SHP77 treated with DMSO at 0.1 percent for 48 hours (cell line): Measurements from ENCODE around the gene SMOC2.

Experiments
- DNase-seq: peaks from one replicate; lab custom pipeline; 2025; lab: John Stamatoyannopoulos, UW

Gene SMOC2

DNA sequence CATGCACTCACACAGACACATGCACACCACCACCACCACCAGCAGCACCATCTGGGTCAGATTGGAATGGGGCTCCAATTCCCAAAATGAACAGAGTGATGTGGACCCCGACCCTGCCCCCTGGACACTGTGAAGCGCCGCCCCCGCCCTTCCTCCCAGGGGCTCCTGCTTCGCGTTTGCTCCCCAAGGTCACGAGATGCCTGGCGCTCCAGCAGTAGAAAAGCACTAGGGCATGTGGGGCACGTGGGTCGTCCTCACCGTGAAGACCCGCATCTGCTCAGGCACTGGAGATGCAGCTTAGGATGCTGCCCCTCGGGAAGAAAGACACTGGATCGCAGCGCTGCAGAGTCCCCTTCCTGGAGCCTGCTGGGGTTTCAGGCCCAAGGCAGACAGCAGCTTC is 184.0 kb downstream of the SMOC2 start:
- DNase-seq: no peak

DNA sequence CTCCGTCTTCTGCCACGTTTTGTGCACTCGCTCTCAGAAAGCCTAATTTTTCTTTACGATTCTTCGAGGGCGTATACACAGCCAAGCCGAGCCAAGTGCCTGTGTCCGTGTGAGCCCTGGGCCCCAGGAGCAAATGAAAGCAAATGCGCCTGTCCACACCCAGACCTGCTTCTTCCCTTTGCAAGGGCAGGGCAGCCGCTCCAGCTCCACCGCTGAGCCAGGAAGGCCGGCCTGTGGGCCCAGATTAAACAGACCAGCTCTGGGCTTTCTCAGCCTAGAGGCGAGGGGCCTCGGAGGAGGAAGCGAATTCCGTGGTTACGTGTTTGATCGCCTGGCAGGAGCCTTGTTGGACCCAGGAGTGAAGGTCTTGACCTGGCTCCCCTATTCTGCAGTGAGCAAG is 184.6 kb downstream of the SMOC2 start:
- DNase-seq: no peak

DNA sequence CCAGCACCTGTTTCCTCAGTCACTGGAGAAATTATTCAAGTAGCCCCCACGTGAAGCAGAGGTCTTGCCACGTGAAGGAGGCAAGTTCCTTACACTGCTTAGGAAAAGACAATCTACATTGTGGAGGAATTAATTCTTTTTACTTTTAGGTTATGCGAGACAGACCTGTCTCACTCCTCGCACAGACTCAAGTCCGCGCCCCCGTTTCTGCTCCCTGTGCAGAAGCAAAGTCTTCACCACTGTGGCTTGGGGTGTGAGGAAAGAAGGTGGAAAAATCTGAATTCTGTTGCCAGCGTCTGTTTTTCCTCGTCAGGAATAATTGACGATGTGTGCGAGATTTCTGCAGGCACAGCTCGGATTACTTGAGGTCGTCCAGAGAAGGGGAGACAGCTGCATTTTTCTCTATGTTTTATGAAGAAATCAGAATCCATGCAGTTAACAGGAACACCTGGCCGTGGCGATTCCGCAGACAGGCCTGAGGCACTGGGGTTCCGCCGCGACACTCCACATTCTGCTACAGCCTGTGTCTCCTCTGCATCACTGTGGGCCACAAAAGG is 185.1 kb downstream of the SMOC2 start:
- DNase-seq: no peak

DNA sequence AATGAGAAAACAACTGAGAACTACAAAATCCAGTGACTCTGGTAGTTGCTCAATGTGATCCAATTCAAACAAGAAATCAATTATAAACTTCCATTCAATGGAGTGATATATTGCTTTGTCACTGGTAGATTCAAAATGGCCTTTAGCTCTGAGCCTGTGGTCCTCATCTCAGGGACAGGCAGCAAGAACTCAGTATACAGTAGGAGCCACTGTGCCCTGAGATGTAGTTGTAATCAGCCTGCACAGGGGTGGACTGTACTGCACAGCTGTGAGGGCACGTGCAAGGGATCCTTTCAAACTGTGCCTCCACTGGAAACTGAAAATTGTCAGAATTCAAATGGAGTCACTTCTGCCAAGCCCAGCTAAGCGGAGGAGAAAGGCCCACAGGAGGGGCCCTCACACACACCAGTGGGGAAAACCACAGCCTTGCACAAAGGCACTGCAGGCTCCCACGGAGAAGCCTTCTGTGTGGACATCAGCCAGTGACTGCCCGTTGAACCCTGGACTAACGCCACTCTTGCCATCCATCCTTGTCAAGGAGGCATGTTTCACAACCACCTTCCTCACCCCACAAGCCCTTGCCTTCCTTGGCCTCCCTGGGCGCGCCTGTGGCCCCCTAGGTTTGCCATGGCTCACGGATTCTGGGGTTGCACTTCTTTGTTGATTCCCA is 186.7 kb downstream of the SMOC2 start:
- DNase-seq: no peak

DNA sequence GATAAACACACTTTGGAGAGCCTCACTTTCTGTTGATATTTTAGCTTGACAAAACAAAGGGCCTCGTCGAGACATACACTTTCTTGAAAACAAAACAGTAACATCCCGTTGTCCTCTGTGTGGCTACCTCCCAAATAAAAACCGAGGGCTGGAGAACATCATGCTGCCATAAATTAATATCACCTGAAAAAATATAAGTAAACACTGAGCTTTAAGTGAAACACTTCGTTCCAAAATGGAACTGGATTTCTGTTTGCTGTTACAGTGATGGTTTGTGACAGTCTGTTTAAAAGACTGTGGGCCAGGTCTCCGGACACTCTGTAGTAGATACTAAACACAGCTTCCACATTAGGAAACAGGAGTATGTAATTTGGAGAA is 187.2 kb downstream of the SMOC2 start:
- no peak for DNase-seq

DNA sequence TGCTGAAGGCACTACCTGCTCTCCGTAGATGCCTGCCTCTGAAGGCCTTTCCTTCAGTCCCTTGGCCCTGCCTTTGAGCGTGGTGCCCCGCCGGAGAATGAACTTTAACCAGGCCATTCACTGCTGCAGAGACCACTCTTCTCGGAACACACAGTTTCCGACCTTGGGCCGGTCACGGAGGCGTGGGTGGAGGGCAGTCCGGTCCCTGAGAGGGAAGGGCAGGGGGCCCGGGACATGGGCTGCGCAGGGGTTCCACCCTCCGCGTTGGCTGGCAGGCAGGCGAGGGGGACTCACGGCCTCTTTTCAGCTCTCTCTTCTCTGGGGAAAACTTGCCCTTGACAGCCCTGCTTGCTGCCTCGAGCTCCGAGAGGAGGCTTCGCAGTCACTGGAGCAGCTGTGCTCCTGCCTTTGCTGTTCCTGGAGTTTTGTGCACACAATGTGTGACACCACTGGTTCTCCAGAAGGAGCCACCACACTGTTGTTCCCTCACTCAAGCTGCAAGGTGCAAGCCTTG is 187.8 kb downstream of the SMOC2 start:
- DNase-seq: no peak

DNA sequence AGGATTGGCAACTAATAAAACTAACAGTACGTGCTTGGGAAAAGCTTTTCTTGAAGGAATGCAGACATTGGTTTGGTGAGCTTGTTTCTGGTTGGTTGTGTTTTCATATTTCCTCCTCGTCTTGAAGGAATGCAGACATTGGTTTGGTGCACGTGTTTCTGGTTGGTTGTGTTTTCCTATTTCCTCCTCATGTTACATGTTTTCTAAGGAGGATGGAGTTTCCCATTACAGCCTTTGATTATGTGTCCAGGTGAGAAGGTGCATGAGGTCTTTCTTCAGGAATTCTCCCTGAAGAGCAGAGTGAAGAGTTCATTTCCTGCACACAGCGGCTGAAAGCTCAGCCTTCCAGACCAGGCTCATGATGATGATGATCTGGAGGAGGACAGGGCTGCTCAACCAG is 190.6 kb downstream of the SMOC2 start:
- no peak for DNase-seq

DNA sequence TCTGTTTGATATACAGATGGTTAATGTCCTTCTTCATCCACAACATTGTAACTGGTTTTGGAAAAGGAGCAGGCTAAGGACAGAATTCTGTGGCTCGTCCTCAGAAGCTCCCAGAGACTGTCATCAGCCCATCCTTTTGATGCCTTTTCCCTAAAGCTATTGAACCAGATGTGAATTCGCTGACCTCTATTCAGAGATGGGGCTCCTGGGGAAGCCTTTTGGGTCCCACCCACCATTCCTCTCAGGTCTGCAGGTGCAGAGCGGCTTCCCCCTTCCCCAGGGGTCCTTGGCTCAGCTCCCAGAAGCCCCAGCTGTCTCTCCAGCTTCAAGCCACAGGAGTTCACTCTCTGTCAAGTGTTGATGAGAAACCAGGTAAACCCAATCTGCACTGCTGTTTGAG is 191.7 kb downstream of the SMOC2 start:
- no peak for DNase-seq

DNA sequence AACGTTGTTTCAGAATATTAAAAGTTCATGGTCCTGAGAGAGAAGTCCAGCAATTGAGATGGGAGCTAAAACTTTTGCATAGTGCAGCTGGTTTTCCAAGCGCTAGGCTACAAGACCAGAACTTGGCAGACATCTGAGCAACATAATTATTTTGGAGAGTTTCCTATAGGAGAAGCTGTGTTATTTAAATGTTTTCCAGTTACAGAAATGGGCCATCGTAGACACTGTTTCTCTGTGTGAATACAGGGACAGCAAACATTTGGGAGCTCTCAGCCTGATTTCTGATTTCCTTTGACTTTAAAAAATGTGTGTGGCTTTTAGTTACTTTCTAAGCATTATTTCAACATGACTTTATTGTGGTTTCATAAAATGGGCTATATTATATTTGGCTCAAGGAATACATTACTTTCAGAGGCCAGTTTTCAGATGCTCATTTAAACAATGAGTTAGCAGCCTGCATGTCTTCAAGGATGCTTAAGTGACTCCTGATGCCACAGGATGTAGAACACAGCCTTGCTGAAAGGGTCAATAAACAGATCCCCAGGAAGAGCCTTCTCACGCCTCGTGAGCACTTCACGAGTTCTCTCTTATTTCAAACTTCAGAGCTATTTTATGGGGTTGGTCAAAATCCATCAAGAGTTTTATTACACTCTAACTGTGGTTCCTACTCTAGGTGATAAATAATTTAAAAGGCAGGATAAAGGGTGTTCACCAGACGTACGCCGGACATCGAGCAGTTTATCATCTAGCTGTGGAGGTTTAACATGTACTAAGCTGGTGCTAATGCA is 193.8 kb downstream of the SMOC2 start:
- no peak for DNase-seq

DNA sequence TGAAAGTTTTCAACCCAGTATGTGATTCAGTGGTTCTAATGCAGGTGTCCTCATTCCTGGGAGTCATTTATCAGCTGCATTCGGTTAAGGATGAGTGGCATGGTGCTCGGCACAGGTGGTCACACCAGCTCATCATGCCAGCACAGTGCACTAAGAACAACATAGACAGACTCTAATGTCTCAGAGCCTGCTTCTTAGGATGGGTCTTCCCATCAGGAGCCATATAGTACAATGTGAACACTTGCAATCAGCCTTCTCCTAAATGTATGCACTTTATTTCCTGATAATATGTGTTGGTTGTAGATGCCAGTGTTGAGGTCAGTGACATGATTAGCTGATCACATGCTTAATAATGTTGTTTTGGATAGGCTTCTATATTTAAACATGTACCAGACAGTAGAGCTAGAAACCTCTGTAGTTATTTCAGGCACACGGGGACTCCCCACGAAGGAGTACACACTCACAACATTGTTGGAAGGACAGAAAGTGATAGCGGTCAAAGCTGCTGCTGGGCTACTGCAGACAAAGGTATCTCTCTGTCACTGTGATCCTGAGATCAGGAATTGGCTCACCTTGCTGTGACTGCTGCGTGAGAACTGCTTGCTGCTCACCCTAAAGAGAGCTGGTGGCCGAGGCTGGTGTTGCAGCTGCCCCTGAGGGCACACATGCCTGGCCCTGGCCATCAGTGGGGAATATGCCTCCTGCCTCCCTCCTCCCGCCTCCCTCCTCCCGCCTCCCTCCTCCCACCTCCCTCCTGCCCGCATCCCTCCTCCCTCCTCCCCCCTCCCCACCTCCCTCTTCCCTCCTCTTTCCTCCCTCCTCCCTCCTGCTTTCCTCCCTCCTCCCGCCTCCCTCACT is 195.4 kb downstream of the SMOC2 start:
- no peak for DNase-seq

DNA sequence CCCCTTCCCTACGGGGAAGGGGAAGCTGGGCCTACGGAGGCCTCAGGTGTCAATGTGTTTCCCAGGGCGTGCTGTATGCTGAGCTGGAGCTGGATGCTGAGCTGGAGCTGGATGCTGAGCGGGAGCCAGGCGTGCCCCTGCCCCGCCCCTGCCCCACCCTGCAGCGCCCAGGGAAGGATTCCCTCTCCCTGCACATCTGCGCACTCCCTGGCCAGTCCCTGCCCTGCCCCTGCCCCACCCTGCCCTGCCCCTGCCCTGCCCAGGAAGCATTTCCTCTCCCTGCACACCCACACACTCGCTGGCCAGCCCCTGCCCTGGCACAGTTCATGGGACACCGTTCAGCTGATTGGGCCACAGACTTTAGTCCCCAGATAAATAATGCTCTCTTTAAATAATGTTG is 196.8 kb downstream of the SMOC2 start:
- no peak for DNase-seq

DNA sequence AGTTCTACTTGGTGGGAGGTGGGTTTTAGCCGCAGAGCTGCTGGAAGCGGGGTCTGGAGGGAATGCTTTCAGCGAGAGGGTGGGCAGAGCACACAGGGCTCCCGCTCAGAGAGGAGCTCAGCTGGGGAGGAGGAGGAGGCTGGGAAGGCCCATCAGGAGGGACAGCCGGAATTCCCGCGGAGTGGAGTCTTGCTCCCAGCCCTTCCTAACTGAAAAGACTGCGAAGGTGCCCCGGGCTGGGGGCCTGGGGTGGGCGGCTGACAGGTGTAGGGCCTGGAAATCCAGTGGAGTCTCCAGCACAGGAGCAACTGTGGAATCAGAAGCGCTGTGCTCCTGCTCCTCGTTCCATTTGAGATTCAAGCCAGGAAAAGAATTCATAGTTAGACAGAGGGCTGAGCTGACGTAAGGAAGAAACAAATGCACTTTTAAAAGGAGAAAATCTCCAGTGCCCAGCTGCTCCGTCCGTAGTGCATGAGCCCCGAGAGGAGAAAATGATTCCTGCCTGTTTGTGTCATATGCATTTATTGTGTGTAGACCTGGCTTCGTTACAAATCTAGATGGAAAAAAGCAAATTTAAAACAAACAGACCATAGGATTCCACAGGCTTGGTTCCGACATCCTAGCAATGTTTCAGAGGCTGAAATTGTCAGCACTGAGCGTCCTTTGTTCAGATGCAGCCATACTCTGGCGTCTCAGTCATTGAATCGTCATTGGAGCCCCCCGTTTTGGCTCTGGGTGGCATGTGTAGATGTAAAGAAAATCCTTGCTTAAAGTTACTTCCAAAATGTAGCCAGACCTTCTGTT is 197.7 kb downstream of the SMOC2 start:
- DNase-seq: no peak

DNA sequence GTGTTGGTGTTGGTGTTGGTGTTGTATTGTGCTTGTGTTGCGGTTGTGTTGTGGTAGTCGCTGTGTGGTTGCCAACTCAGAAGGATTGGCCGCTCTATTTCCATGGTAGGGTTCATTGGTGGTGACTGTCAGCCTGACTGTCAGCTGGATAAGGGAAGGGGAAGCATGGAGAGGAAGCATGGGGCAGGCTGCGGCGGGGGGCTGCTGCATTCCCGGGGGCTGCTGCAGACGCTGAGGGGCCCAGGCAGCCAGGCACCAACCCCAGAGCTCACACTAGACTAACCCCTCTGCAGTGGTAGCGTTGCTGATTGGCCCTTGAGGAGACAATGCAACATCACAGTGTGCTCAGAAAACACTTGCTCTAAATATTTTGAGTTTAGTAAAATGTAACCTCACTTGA is 199.2 kb downstream of the SMOC2 start:
- DNase-seq: no peak

DNA sequence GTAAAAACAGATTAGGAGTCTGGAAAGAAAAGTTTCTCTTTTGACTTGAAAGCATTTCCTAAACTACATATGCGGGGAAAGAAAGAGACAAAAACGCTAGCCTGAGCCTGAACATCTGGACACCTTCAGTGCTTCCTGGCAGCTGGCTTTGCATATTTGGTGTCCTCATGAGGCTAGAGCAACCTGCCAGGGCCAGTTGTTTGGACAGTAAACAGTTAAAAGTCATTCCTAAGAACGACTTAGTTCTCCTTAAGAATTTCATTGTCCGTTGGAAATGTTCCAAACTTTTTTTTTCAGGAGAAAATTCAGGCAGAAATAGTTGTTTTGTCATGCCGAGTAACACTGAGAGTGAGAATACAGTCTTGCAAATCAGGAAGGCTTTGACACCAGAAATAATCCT is 199.8 kb downstream of the SMOC2 start:
- no peak for DNase-seq

DNA sequence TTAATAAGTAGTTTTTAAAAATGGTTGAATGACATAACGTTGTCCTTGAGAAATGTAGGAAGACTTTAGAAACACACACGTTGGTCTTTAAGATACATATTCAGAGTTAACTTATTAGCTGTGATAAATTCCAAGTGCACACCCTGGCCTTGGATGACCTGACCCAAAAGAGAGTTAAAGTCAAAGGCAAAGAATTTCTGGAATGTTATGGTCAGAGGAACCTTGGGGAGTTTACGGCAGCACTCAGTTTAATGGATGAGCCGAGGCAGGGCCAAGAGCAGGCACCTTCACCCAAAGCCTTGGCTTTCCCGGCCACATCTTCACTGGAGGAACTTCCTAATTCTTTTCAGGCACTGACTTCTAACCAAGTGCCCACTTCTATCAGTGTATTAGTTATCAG is 200.5 kb downstream of the SMOC2 start:
- no peak for DNase-seq

DNA sequence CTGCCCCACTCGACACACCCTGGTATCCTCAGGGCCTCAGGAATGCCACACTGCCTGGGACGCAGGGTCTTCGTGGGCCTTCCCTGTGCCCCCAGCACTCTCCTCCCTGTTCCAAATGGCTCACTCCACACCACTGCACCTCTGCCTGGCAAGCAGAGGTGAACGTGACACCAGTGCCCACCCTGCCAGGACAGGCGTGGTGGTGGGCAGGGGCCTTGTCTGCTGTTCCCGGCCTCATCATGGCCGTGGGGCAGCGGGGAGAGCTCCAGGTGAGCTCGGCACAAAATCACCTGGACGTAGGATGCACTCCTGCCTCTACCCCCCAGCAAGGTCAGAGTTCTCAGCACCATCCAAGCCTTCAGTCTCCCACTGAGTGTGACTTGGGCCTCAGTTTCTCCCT is 202.4 kb downstream of the SMOC2 start:
- no peak for DNase-seq

DNA sequence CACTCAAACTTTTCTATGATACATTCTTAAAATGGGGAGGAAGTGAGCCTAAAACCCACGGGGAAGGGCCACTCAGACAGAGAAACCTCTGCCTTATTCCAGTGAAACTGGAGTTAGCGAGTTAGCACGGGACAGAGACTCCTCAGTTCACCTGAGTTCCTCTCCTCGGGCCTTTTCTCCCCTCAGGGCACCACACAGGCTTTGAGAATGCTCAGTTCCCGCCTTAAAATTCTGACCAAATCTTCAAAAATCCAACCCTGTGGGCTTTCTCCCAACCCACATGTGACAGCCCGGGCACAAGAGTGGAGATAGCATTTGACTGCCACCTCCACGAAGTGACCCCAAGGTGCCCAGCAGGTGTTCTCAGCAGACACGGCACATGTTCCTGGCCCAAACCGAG is 204.3 kb downstream of the SMOC2 start:
- DNase-seq: no peak

DNA sequence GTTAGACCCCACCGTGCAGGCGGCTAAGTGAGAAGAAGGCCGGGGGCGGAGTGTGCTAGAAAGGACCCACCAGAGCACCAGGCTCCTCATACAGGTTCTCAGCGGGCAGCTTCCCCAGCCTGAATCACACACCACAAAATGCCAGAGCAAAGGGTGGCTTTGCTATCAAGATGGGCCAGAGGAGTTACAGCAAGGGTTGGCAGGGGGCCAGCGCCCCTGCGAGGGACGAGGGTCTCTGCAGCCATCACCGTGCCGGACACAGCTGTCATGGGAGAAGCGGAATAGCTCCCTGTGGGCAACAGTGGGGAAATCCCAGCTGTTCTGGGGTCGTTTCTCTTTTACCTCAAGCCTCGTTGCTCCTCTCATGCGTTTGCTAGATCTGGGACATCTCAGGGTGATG is 206.3 kb downstream of the SMOC2 start:
- DNase-seq: no peak

DNA sequence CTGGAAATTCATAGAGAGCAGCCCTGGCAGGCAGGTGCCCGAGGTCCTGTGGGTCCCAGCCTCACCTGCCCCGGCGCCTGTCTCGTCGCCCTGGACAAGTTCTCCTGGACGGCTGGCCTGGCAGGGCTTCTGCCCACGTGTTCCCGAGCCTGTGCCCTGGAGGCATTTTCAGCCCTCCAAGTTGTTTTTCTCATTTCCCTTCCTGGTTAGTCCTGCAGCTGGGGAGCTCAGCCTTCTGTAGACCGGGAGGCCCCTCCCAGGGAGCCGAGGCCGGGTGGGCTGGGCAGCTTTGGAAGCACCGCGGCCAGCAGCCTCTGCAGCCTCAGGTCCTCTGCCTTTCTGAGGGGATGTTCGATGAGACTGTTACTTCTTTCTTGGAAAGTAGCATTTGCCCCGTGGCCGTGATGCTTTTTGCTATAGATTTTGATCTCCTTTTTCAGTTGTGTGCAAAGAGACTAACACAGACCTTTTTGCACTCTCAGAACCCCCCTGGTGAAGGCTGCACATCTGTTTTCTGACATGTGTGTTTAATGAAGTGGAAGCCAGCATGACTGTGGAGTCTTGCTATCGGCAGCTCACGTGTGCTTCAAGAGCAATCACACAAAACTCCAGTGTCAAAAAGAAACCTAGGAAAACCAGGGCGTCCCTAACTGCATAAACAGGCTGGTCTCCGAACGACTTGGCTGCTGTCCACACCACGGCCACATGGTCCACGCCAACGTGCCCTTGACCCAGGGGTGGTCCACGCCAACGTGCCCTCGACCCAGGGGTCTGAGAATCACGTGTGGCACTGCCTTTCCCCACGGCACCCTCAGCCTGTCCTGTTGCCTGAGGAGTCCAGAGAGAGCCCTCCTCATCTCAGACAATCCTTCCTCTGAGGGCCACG is 207.5 kb downstream of the SMOC2 start:
- DNase-seq: no peak

DNA sequence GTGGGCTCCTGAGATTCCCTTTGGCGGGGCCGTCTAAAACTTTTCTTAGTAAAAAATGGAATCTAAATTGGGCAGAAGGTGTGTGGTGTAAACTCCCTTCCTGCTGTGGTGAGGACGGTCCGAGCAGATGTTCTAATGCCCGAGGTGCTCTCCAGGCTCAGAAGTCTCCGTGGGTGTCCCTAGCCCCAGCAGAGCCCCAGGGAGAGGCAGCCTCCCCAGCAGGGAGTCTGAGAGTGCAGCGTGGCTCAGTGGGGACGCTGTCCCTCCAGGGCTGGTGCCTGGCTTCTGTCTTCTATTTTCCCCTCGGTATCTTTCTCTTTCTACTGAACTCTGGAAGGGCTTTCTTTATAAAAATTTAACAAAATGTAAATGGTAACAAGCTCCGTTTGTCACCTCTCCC is 208.2 kb downstream of the SMOC2 start:
- DNase-seq: no peak

DNA sequence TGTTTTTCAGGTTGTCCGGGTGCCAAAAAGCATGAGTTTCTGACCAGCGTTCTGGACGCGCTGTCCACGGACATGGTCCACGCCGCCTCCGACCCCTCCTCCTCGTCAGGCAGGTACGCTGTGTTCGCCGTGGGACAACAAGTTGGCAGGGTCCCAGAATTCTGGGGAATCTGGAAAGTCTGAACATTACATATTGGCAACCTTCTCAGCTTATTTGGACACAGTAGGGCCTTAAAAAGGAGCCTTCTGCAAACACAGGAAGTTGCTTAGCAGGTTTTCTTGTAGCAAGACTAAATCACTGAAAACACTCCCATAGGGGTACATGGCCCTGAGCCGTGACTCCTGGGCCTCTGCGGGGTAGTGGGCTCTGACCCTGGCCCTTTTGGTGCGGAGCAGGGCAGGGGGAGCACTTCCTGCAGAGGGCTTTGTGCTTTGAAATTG is 209.7 kb downstream of the SMOC2 start:
- no peak for DNase-seq
